Gastrocnemius medialis (tissue), 4 donors: ENCODE data around the gene RBM17. TPM values are rescaled to one million over a fixed set of nuclear protein-coding genes. Genes with fewer than 3 reads are reported as not detected.

ENCODE experiments used
- ATAC-seq, 2 donors: fragments of 150-250 bp; one replicate each; pipeline ENCODE4 v1.9.1; 2016
- DNase-seq, 2 donors: peaks; one replicate each; pipeline ENCODE4 v3.0.0-alpha.2; 2019
- H3K27ac ChIP-seq, 4 donors: fragments of 200-600 bp; sonication (generic); 1 replicate in 1 of 4; 2 replicates in 3 of 4; pipeline ENCODE4 v1.5.1; 2016 to 2018; ENCODE audit warnings: mild to moderate bottlenecking in 2 of 4, moderate library complexity in 1 of 4
- H3K27me3 ChIP-seq, 3 donors: fragments of 200-600 bp; sonication (generic) in 2 of 3; 1 replicate in 1 of 3; 2 replicates in 2 of 3; pipeline versions ENCODE4 v1.5.1 to v1.6.0; 2016 to 2019; ENCODE audit warnings: mild to moderate bottlenecking in 1 of 3, moderate library complexity in 1 of 3
- H3K36me3 ChIP-seq, 2 donors: fragments of 200-600 bp; sonication (generic) in 1 of 2; one replicate each; pipeline ENCODE4 v1.5.1; 2017 to 2018
- H3K4me1 ChIP-seq, 2 donors: fragments of 200-600 bp; sonication (generic) in 1 of 2; one replicate each; pipeline ENCODE4 v1.5.1; 2016 to 2017; ENCODE audit warnings: mild to moderate bottlenecking in 2 of 2
- H3K4me3 ChIP-seq, 4 donors: fragments of 200-600 bp; sonication (generic) in 3 of 4; 1 replicate in 1 of 4; 2 replicates in 3 of 4; pipeline ENCODE4 v1.5.1; 2016 to 2019; ENCODE audit warnings: mild to moderate bottlenecking in 2 of 4
- H3K9me3 ChIP-seq, 3 donors: fragments of 200-600 bp; sonication (generic) in 2 of 3; 1 replicate in 1 of 3; 2 replicates in 2 of 3; pipeline ENCODE4 v1.5.1; 2016 to 2019
- CTCF ChIP-seq, 5 experiments: fragments of 450-650 bp in 3 of 5; fragments of 200-600 bp in 2 of 5; sonication (generic) in 2 of 5; IDR thresholded peaks in 4 of 5; conservative IDR thresholded peaks in 1 of 5; 1 replicate in 4 of 5; 2 replicates in 1 of 5; pipeline ENCODE4 v1.5.1; 2016 to 2019; ENCODE audit warnings: antibody characterized with exemption in 5 of 5, mild to moderate bottlenecking in 3 of 5, moderate library complexity in 3 of 5
- POLR2A ChIP-seq, 2 donors: fragments of 450-650 bp; IDR thresholded peaks; one replicate each; pipeline ENCODE4 v1.6.1; 2017; ENCODE audit warnings: antibody characterized with exemption in 2 of 2, mild to moderate bottlenecking in 2 of 2, moderate library complexity in 2 of 2
- in situ Hi-C, 4 donors: fragments of 200-750 bp; cut with MboI; loops; one replicate each; pipeline versions ENCODE4 v1.15.0 to v1.8.0; 2017; ENCODE audit warnings: low sequenced_read_pairs in 4 of 4
- intact Hi-C: fragments of 100-400 bp; cut with DNase I; formaldehyde crosslinking; loops from one replicate; pipeline ENCODE4 v1.15.1; 2023; ENCODE audit warnings: low total_unique reads
- total RNA-seq, 4 donors: library from RNA; depleted of rRNA; stranded (reverse); fragments of >200 nt; gene quantifications; one replicate each; pipeline versions ENCODE4 v1.1.0 to v1.2.3, GENCODE V29; 2016

The RBM17 gene
- total RNA-seq, 4 donors from 2014 or later, result 53.2 to 67.4 (median 60.1) TPM

GRCh38 chr10:6067457-6067856, 21.4 kb upstream of the RBM17 start:
- Histone ChIP-seq H3K27ac (no peak overlapping the region), H3K27me3 (no peaks in the 10 kb centered on the region), H3K9me3 (no peaks in the 10 kb centered on the region), H3K4me3 (no peak overlapping the region), H3K4me1 (peaks cover 0 to 6% of the 10 kb centered on the region in 2 donors), H3K36me3 (no peaks in the 10 kb centered on the region)
- intact Hi-C loops (no loop called here), in situ Hi-C loops (no loop called here)
- ATAC-seq, result no peak
- TF ChIP-seq CTCF (IDR thresholded peaks at IDR 0.05 in 4 of 5, conservative IDR thresholded peaks at IDR 0.05 in 1 of 5), result no peak
- no peak for TF ChIP-seq POLR2A (IDR thresholded peaks at IDR 0.05)
- DNase-seq, result no peak

- Histone ChIP-seq H3K4me1 (peaks cover 0 to 6% of the 10 kb centered on the region in 2 donors), H3K27me3 (no peaks in the 10 kb centered on the region), H3K27ac (no peak overlapping the region), H3K4me3 (no peak overlapping the region), H3K36me3 (no peaks in the 10 kb centered on the region), H3K9me3 (no peaks in the 10 kb centered on the region)
- ATAC-seq (no peak), DNase-seq (no peak)
- intact Hi-C loops (no loop called here), in situ Hi-C loops (no loop called here)
- TF ChIP-seq CTCF (IDR thresholded peaks at IDR 0.05 in 4 of 5, conservative IDR thresholded peaks at IDR 0.05 in 1 of 5), result no peak
- no peak for TF ChIP-seq POLR2A (IDR thresholded peaks at IDR 0.05)
Measured at GRCh38 chr10:6068006-6068405, 20.8 kb upstream of the RBM17 start.

GRCh38 chr10:6068422-6068821, 20.4 kb upstream of the RBM17 start:
- no peak overlapping the region for H3K27ac ChIP-seq
- in situ Hi-C loops, result no loop called here
- no peaks in the 10 kb centered on the region for H3K9me3 ChIP-seq
- H3K4me3 ChIP-seq, result no peak overlapping the region
- no peaks in the 10 kb centered on the region for H3K27me3 ChIP-seq
- no peak for TF ChIP-seq CTCF (IDR thresholded peaks at IDR 0.05 in 4 of 5, conservative IDR thresholded peaks at IDR 0.05 in 1 of 5)
- no peak for TF ChIP-seq POLR2A (IDR thresholded peaks at IDR 0.05)
- intact Hi-C loops, result no loop called here
- no peaks in the 10 kb centered on the region for H3K36me3 ChIP-seq
- ATAC-seq (no peak), DNase-seq (no peak)
- peaks cover 0 to 6% of the 10 kb centered on the region in 2 donors for H3K4me1 ChIP-seq

GRCh38 chr10:6069081-6069931, 19.5 kb upstream of the RBM17 start:
- Histone ChIP-seq H3K4me3 (no peak overlapping the region), H3K4me1 (peaks cover 0 to 6% of the 10 kb centered on the region in 2 donors), H3K27ac (no peak overlapping the region), H3K36me3 (no peaks in the 10 kb centered on the region), H3K9me3 (no peaks in the 10 kb centered on the region), H3K27me3 (no peaks in the 10 kb centered on the region)
- TF ChIP-seq CTCF (IDR thresholded peaks at IDR 0.05 in 4 of 5, conservative IDR thresholded peaks at IDR 0.05 in 1 of 5) (no peak), POLR2A (IDR thresholded peaks at IDR 0.05) (no peak)
- DNase-seq (no peak), ATAC-seq (no peak)
- intact Hi-C loops, result no loop called here
- in situ Hi-C loops, result no loop called here
